HEK293 (cell line): ENCODE results near the gene MRPS2.

Experiments used
- CTCF ChIA-PET: fragments of 350-600 bp; formaldehyde crosslinking; extraction: SDS; loops from one replicate; lab custom pipeline; 2021; ENCODE audit warnings: antibody characterized with exemption; lab: Yijun Ruan, JAX
- POLR2A ChIA-PET: fragments of 300-600 bp; formaldehyde crosslinking; extraction: SDS; loops from one replicate; lab custom pipeline; 2020; ENCODE audit warnings: antibody characterized with exemption, inconsistent platforms; lab: Yijun Ruan, JAX
- H3K27ac ChIP-seq: fragments of 200-500 bp; sonication (Bioruptor generic); 2 replicates; pipeline ENCODE4 v1.5.1; 2014; ENCODE audit warnings: low read depth, low read length, control low read depth, inconsistent platforms; ENCODE audit errors: extremely low read depth
- H3K36me3 ChIP-seq, 2 experiments: fragments of 200-500 bp in 1 of 2; sonication (Bioruptor generic) in 1 of 2; 1 replicate in 1 of 2; 2 replicates in 1 of 2; pipeline ENCODE4 v1.5.1; 2014 to 2017; ENCODE audit warnings: inconsistent platforms in 2 of 2, low read length in 2 of 2; ENCODE audit not compliant: control insufficient read depth in 2 of 2, insufficient read depth in 1 of 2
- H3K4me1 ChIP-seq: fragments of 200-500 bp; sonication (Bioruptor generic); 2 replicates; pipeline ENCODE4 v1.5.1; 2014; ENCODE audit warnings: mild to moderate bottlenecking, low read length, inconsistent platforms; ENCODE audit not compliant: control insufficient read depth, insufficient read depth
- H3K4me3 ChIP-seq: 2 replicates; pipeline ENCODE4 v1.5.1; 2011; ENCODE audit warnings: low read depth, mild to moderate bottlenecking, control low read depth, low read length, moderate library complexity
- H3K9me3 ChIP-seq: fragments of 200-500 bp; sonication (Bioruptor generic); 2 replicates; pipeline ENCODE4 v1.5.1; 2014; ENCODE audit warnings: low read depth, low read length, inconsistent platforms; ENCODE audit not compliant: control insufficient read depth, insufficient read depth
- ELK4 ChIP-seq: IDR thresholded peaks from 2 replicates; pipeline ENCODE4 v1.6.1; 2011; ENCODE audit warnings: mild to moderate bottlenecking, low read depth, low read length, borderline replicate concordance
- FEZF1 ChIP-seq: fragments of 450-650 bp; formaldehyde crosslinking; IDR thresholded peaks from 2 replicates; pipeline ENCODE4 v1.5.1; 2016; ENCODE audit warnings: missing biosample characterization, missing genetic modification characterization
- REST ChIP-seq: fragments of 450-650 bp; formaldehyde crosslinking; IDR thresholded peaks from 2 replicates; pipeline ENCODE4 v1.5.1; 2016; ENCODE audit warnings: missing biosample characterization, missing genetic modification characterization
- SP2 ChIP-seq: fragments of 450-650 bp; formaldehyde crosslinking; IDR thresholded peaks from 2 replicates; pipeline ENCODE4 v1.5.1; 2016; ENCODE audit warnings: missing biosample characterization, missing genetic modification characterization
- SP3 ChIP-seq: fragments of 450-650 bp; formaldehyde crosslinking; IDR thresholded peaks from 2 replicates; pipeline ENCODE4 v1.5.1; 2016; ENCODE audit warnings: missing biosample characterization, missing genetic modification characterization
- SP7 ChIP-seq: fragments of 450-650 bp; formaldehyde crosslinking; IDR thresholded peaks from 2 replicates; pipeline ENCODE4 v1.5.1; 2016; ENCODE audit warnings: missing biosample characterization, missing genetic modification characterization
- TCF7L2 ChIP-seq: IDR thresholded peaks from 2 replicates; pipeline ENCODE4 v1.6.1; 2011; ENCODE audit warnings: low read depth, mild to moderate bottlenecking, inconsistent platforms, low read length, moderate library complexity, borderline replicate concordance
- WT1 ChIP-seq: fragments of 450-650 bp; formaldehyde crosslinking; IDR thresholded peaks from 2 replicates; pipeline ENCODE4 v1.5.1; 2016; ENCODE audit warnings: missing biosample characterization, missing genetic modification characterization
- ZBTB21 ChIP-seq: fragments of 450-650 bp; formaldehyde crosslinking; IDR thresholded peaks from 2 replicates; pipeline ENCODE4 v1.5.1; 2017; ENCODE audit warnings: missing biosample characterization, missing genetic modification characterization
- ZBTB26 ChIP-seq: fragments of 450-650 bp; formaldehyde crosslinking; optimal IDR thresholded peaks from 2 replicates; pipeline ENCODE3; 2016; ENCODE audit warnings: missing biosample characterization, mild to moderate bottlenecking, missing genetic modification characterization
- ZBTB44 ChIP-seq: fragments of 450-650 bp; IDR thresholded peaks from 2 replicates; pipeline ENCODE4 v1.5.1; 2018; ENCODE audit warnings: missing biosample characterization, mild to moderate bottlenecking, missing genetic modification characterization
- ZFP37 ChIP-seq: fragments of 450-650 bp; formaldehyde crosslinking; IDR thresholded peaks from 2 replicates; pipeline ENCODE4 v1.5.1; 2016; ENCODE audit warnings: missing biosample characterization, missing genetic modification characterization
- ZFP41 ChIP-seq: fragments of 450-650 bp; formaldehyde crosslinking; IDR thresholded peaks from 2 replicates; pipeline ENCODE4 v1.5.1; 2016; ENCODE audit warnings: missing biosample characterization, missing genetic modification characterization, borderline replicate concordance
- ZIC2 ChIP-seq: fragments of 450-650 bp; formaldehyde crosslinking; IDR thresholded peaks from 2 replicates; pipeline ENCODE4 v1.5.1; 2016; ENCODE audit warnings: missing biosample characterization, missing genetic modification characterization
- ZNF114 ChIP-seq: fragments of 450-650 bp; formaldehyde crosslinking; IDR thresholded peaks from 2 replicates; pipeline ENCODE4 v1.5.0; 2017; ENCODE audit warnings: missing biosample characterization, missing genetic modification characterization
- ZNF175 ChIP-seq: fragments of 450-650 bp; formaldehyde crosslinking; IDR thresholded peaks from 2 replicates; pipeline ENCODE4 v1.5.1; 2016; ENCODE audit warnings: missing biosample characterization, missing genetic modification characterization
- ZNF211 ChIP-seq: fragments of 450-650 bp; formaldehyde crosslinking; IDR thresholded peaks from 2 replicates; pipeline ENCODE4 v1.5.1; 2016; ENCODE audit warnings: low read depth, missing biosample characterization, missing genetic modification characterization
- ZNF214 ChIP-seq: fragments of 450-650 bp; formaldehyde crosslinking; IDR thresholded peaks from 2 replicates; pipeline ENCODE4 v1.5.1; 2017; ENCODE audit warnings: missing biosample characterization, mild to moderate bottlenecking, missing genetic modification characterization, borderline replicate concordance
- ZNF292 ChIP-seq: fragments of 450-650 bp; formaldehyde crosslinking; IDR thresholded peaks from 2 replicates; pipeline ENCODE4 v1.5.1; 2016; ENCODE audit warnings: low read depth, missing biosample characterization, missing genetic modification characterization, borderline replicate concordance
- ZNF324 ChIP-seq: fragments of 450-650 bp; formaldehyde crosslinking; IDR thresholded peaks from 2 replicates; pipeline ENCODE4 v1.5.1; 2016; ENCODE audit warnings: missing biosample characterization, missing genetic modification characterization
- ZNF341 ChIP-seq: fragments of 450-650 bp; formaldehyde crosslinking; IDR thresholded peaks from 2 replicates; pipeline ENCODE4; 2016; ENCODE audit warnings: low read depth, missing biosample characterization, missing genetic modification characterization
- ZNF366 ChIP-seq: fragments of 450-650 bp; formaldehyde crosslinking; conservative IDR thresholded peaks from 2 replicates; pipeline ENCODE4 v1.5.1; 2016; ENCODE audit warnings: missing biosample characterization, missing genetic modification characterization
- ZNF37A ChIP-seq: fragments of 450-650 bp; IDR thresholded peaks from 2 replicates; pipeline ENCODE4 v1.5.1; 2018; ENCODE audit warnings: missing biosample characterization, missing genetic modification characterization
- ZNF544 ChIP-seq: fragments of 450-650 bp; formaldehyde crosslinking; IDR thresholded peaks from 2 replicates; pipeline ENCODE4 v1.5.0; 2017; ENCODE audit warnings: missing biosample characterization, missing genetic modification characterization
- ZNF561 ChIP-seq: fragments of 450-650 bp; IDR thresholded peaks from 2 replicates; pipeline ENCODE4 v1.5.1; 2018; ENCODE audit warnings: missing biosample characterization, missing genetic modification characterization, borderline replicate concordance
- ZNF704 ChIP-seq: fragments of 450-650 bp; formaldehyde crosslinking; IDR thresholded peaks from 2 replicates; pipeline ENCODE4 v1.5.1; 2016; ENCODE audit warnings: missing biosample characterization, missing genetic modification characterization
- ZNF777 ChIP-seq: fragments of 450-650 bp; formaldehyde crosslinking; IDR thresholded peaks from 2 replicates; pipeline ENCODE4 v1.5.1; 2017; ENCODE audit warnings: missing biosample characterization, missing genetic modification characterization, borderline replicate concordance
- ZSCAN30 ChIP-seq: fragments of 450-650 bp; IDR thresholded peaks from 2 replicates; pipeline ENCODE4 v1.5.1; 2018; ENCODE audit warnings: missing biosample characterization, mild to moderate bottlenecking, missing genetic modification characterization, moderate library complexity

MRPS2 gene

GRCh38 chr9:135488527-135488926 is 12.0 kb upstream of the MRPS2 start:
- Histone ChIP-seq H3K4me1 (no peaks in the 10 kb centered on the region), H3K36me3 (peaks cover 3 to 55% of the 10 kb centered on the region in 2 experiments; a peak in 1 of 3 replicates), H3K27ac (no peak overlapping the region), H3K9me3 (no peaks in the 10 kb centered on the region), H3K4me3 (no peak overlapping the region)
- no peak for TF ChIP-seq ZFP41 (tag by site-specific recombination)
- no peak for TF ChIP-seq SP2 (tag by site-specific recombination)
- no peak for TF ChIP-seq ZNF214 (tag by site-specific recombination)
- TF ChIP-seq ZBTB21 (tag by site-specific recombination): no peak
- no peak for TF ChIP-seq ZBTB26 (tag by site-specific recombination)
- no peak for TF ChIP-seq ZNF366 (tag by site-specific recombination)
- no peak for TF ChIP-seq SP3 (tag by site-specific recombination)
- no peak for TF ChIP-seq ZNF292 (tag by site-specific recombination)
- TF ChIP-seq ZNF544: no peak
- TF ChIP-seq ZNF175 (tag by site-specific recombination): no peak
- TF ChIP-seq ZNF704 (tag by site-specific recombination): no peak
- TF ChIP-seq ZNF324 (tag by site-specific recombination): no peak
- TF ChIP-seq WT1 (tag by site-specific recombination): no peak
- no peak for TF ChIP-seq ZBTB44 (tag by site-specific recombination)
- TF ChIP-seq ELK4: no peak
- ChIA-PET CTCF (interaction anchor here (0.7 to 1.1 kb wide), 2 partner anchors 16 to 114 kb away, joined by 3 read pairs; no protein-coding TSS in a partner anchor), POLR2A (no interaction called here)

- H3K27ac ChIP-seq: no peak overlapping the region
- POLR2A ChIA-PET: no interaction called here
- CTCF ChIA-PET: no interaction called here
Measured at GRCh38 chr9:135489188-135489906, 11.1 kb upstream of the MRPS2 start.

More at GRCh38 chr9:135489188-135489906, 11.1 kb upstream of the MRPS2 start:
- H3K9me3 ChIP-seq: no peaks in the 10 kb centered on the region
- peaks cover 0 to 47% of the 10 kb centered on the region in 2 experiments; a peak in 1 of 3 replicates for H3K36me3 ChIP-seq
- H3K4me3 ChIP-seq: no peak overlapping the region
- no peaks in the 10 kb centered on the region for H3K4me1 ChIP-seq
- no peak for TF ChIP-seq TCF7L2
- TF ChIP-seq SP7 (tag by site-specific recombination): no peak
- TF ChIP-seq ZNF561: no peak
- no peak for TF ChIP-seq ZFP37 (tag by site-specific recombination)
- no peak for TF ChIP-seq ZNF211 (tag by site-specific recombination)
- TF ChIP-seq ZSCAN30: no peak
- TF ChIP-seq ZNF37A: no peak
- TF ChIP-seq REST (tag by site-specific recombination): no peak
- no peak for TF ChIP-seq ZNF777 (tag by site-specific recombination)
- TF ChIP-seq FEZF1 (tag by site-specific recombination): no peak
- no peak for TF ChIP-seq ZNF341 (tag by site-specific recombination)
- TF ChIP-seq ZIC2 (tag by site-specific recombination): no peak
- no peak for TF ChIP-seq ZNF114
